Jurkat, Clone E6-1 (cell line): ENCODE results near the gene METTL9.
"Not testable (repeated sequence)": the region's sequence is repeated elsewhere in the genome, so short reads cannot be mapped to it uniquely, and the experiment has no call there.

Experiments
- DNase-seq: peaks from one replicate; pipeline ENCODE4 v3.0.0-alpha.2; 2011; ENCODE audit warnings: low read depth, low spot score
- H3K4me3 ChIP-seq: 2 replicates; pipeline ENCODE4 v1.5.1; 2011; ENCODE audit warnings: mild to moderate bottlenecking, low read length, control low read depth, moderate library complexity

METTL9 gene

DNA sequence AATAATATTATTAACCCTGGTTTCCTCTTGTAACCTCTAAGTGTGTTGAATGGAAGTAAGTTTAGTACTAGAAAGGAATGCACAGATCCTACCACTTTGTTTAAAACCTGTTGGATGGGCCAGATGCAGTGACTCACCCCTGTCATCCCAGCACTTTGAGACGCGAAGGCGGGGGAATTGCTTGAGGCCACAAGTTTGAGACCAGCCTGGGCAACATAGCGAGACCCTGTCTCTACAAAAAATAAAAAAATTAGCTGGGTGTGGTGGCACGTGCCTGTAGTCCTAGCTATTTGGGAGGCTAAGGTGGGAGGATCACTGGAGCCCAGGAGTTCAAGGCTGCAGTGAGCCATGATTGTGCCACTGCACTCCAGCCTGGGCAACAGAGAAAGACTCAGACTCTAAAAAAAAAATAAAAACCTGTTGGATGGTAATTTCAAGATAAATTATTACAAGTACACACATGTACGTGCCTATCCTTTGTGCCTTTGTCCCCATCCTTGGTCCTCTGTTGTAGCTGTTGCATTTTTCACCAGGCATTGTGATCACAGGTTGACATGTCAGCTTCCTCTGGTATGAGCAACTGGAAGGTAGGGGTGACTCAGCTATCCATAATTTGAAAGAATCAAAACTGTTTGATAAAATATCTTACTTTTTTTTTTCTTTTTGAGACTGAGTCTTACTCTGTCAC lies 30.7 kb upstream of the METTL9 start:
- DNase-seq: no peak
- no peak overlapping the region for H3K4me3 ChIP-seq

DNA sequence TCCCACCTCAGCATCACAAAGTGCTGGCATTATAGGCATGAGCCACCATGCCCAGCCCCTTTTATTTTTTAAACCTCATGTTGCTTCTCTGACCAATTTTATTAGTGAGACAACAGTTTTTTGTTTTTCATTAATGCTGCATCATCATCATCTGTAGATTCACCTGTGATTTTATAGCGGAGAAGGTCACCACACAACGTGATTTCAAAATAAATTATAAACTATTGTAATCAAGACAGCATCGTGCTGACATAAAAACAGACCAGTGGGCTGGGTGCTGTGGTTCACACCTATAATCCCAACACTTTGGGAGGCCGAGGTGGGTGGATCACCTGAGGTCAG lies 28.7 kb upstream of the METTL9 start:
- DNase-seq: no peak
- H3K4me3 ChIP-seq: no peak overlapping the region

DNA sequence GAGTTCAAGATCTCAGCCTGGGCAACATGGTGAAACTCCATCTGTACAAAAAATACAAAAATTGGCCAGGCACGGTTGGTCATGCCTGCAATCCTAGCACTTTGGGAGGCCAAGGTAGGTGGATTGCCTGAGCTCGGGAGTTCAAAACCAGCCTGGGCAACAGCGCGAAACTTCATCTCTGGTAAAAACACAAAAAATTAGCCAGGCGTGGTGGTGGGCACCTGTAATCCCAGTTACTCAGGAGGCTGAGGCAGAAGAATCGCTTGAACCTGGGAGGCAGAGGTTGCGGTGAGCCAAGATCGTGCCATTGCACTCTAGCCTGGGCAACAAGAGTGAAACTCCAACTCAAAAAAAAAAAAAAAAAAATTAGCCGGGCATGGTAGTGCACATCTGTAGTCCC lies 25.9 kb upstream of the METTL9 start:
- H3K4me3 ChIP-seq, DNase-seq: not testable (repeated sequence)

DNA sequence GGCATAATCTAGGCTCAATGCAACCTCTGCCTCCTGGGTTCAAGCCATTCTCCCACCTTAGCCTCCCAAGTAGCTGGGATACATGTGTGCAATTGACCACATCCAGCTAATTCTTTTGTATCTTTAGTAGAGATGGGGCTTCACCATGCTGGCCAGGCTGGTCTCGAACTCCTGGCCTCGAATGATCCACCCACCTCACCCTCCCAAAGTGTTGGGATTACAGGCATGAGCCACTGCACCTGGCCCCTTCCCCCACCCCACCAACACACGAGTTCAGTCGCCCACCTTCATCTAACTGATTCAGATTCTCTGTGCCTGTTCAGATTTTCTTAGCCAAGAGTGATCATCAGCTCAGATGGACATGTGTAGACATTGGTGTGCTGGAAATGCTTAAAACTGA lies 25.0 kb upstream of the METTL9 start:
- no peak for DNase-seq
- H3K4me3 ChIP-seq: no peak overlapping the region

DNA sequence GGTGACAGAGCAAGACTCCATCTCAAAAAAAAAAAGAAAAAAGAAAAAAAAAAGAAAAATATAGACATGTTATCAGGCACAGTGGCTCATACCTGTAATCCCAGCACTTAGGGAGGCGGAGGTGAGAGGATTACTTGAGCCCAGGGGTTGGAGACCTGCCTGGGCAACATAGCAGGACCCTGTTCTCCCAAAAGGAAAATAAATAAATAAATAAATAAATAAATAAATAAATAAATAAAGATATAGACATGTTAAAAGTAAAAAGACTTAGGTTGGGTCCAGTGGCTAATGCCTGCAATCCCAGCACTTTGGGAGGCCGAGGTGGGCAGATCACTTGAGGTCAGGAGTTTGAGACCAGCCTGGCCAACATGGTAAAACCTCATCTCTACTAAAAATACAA lies 23.1 kb upstream of the METTL9 start:
- not testable (repeated sequence) for DNase-seq, H3K4me3 ChIP-seq

DNA sequence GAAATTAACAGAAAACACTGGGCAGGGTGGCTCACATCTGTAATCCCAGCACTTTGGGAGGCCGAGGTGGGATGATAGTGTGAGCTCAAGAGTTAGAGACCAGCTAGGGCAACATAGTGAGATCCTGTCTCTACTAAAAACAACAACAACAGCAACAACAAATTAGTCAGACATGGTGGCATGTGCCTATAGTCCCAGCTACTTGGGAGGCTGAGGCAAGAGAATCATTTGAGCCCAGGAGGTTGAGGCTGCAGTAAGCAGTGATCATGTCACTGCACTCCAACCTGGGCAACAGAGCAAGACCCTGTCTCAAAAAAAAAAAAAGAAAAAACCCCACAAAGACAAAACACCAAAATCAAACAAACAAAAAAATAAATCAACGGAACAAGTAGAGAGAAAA lies 21.9 kb upstream of the METTL9 start:
- not testable (repeated sequence) for H3K4me3 ChIP-seq, DNase-seq

DNA sequence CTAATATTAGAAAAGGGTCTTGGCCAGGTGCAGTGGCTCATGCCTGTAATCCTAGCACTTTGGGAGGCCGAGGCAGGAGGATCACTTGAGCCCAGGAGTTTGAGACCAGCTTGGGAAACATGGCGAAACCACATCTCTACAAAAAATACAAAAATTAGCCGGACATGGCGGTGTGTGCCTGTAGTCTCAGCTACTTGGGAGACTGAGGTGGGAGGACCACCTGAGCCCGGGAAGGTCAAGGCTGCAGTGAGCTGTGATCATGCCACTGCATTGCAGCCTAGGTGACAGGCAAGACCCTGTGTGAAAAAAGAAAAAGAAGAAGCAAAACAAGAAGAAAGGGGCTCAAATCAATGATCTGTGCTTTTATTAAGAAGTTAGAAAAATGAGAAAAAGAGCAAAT lies 21.1 kb upstream of the METTL9 start:
- DNase-seq, H3K4me3 ChIP-seq: not testable (repeated sequence)

DNA sequence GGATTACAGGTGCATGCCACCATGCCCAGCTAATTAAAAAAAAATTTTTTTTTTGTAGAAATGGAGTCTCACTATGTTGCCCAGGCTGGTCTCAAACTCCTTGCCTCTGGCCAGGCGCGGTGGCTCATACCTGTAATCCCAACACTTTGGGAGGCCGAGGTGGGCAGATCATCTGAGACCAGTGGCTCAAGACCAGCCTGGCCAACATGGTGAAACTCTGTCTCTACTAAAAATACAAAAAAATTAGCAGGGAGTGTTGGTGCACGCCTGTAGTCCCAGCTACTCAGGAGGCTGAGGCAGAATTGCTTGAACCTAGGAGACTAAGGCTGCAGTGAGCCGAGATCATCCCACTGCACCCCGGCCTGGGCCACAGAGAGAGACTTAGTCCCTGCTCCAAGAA lies 19.2 kb upstream of the METTL9 start:
- not testable (repeated sequence) for H3K4me3 ChIP-seq, DNase-seq

DNA sequence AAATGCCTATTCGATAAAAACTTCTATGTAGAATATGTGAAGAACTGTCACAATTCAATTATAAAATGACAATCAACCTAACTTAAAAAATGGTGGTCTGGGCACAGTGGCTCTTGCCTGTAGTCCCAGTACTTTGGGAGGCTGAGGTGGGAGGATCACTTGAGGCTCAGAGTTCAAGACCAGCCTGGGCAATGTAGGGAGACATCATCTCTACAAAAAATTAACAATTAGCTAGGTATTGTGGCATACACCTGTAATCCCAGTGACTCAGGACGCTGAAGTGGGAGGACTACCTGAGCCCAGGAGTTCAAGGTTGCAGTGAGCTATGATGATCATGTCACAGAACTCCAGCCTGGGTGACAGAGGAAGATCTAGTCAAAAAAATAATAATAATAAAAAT lies 18.6 kb upstream of the METTL9 start:
- H3K4me3 ChIP-seq: no peak overlapping the region
- DNase-seq: no peak

DNA sequence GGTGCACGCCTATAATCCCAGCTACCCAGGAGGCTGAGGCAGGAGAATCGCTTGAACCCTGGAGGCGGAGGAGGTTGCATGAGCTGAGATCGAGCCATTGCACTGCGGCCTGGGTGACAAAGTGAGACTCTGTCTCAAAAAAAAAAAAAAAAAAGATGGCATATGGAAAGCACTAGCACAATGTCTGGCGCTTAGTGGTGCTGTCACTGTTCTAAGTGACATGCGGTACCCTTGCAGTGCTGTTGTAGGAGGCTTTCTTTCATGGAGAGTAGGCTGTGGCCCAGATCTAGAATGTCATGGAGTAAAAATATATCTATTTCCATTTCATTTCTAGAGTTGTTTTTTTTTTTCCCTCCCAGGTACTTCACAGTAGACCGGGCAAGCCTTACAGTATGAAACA lies 14.6 kb upstream of the METTL9 start:
- no peak for DNase-seq
- no peak overlapping the region for H3K4me3 ChIP-seq

DNA sequence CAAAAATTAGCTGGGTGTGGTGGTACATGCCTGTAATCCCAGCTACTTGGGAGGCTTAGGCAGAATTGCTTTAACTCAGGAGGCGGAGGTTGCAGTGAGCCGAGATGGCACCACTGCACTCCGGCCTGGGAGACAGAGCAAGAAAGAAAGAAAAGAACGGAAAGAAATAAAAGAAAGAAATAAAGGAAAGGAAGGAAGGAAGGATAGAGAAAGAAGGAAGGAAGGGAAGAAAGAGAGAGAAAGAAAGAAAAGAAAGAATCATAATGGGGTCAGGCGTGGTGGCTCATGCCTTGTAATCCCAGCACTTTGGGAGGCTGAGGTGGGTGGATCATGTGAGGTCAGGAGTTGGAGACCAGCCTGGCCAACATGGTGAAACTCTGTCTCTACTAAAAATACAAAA lies 10.8 kb upstream of the METTL9 start:
- H3K4me3 ChIP-seq, DNase-seq: not testable (repeated sequence)

DNA sequence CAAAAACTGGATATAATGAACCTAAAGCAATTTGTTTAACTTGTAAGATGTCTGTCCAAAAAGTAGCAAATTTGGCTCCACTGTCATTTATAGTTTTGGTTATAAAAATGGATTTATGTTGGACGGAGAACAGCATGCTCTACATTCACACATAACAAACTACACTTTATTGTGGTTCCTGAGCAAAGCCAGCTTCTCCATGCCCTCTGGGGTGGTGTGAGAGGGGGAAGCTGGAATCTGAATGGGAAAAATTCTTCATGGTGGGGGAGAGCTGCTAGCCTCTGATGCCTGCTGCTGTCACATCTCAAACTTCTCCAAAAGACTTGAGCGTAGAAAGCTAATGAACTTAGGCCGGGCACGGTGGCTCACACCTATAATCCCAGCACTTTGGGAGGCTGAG lies 9.8 kb upstream of the METTL9 start:
- H3K4me3 ChIP-seq: no peak overlapping the region
- no peak for DNase-seq

DNA sequence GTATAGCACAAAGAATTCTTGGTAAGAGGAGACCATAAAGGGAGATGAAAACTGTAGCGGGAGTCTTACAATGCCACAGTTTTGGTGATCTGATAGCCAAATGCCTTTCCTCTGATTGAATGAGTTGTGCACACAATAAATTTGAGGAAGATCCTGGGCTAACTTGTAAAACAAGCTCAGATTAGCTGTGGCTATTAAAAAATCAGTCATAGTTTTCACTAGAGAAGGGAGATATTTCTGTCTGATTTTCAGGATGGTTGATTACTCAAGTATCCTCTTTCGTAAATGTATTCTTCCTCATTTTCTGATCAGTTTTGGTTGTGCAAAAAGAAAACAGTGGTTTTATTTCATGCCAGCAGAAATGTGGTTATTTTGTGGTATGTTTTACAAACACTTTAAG lies 9.1 kb upstream of the METTL9 start:
- H3K4me3 ChIP-seq: no peak overlapping the region
- DNase-seq: no peak

DNA sequence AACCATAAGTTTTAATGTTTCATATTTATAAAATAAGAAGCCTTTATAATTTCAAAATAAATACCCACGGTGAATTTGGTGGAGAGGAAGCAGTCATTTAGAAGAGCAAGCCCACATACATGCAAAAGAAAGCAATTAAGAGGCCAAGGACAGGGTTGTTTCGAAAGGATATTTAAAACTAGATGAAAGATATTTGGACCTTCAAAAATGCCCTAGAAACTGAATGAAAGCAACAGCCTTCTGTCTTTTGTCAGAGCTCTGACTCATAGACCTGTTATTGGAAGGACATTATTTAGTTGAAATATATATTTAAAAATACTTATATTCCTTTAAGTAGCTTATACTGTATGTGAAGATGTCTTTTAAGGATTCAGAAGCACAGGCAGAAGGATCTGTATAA lies 8.6 kb upstream of the METTL9 start:
- no peak for DNase-seq
- no peak overlapping the region for H3K4me3 ChIP-seq

DNA sequence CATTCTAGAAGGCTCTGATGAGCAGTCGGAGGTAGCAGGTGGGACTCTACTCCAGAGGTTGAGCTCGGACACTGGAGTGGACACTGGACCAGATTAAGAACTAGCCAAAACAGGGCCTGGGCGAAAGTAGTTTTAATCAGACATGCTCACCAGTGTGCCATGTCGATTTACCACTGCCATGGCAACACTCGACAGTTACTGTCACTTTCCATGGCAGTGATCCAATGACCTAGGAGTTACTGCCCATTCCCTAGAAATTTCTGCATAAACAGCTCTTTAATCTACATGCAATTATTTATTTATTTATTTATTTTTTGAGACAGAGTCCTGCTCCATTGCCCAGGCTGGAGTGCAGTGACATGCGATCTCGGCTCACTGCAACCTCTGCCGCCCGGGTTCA lies 7.2 kb upstream of the METTL9 start:
- DNase-seq: no peak
- no peak overlapping the region for H3K4me3 ChIP-seq

DNA sequence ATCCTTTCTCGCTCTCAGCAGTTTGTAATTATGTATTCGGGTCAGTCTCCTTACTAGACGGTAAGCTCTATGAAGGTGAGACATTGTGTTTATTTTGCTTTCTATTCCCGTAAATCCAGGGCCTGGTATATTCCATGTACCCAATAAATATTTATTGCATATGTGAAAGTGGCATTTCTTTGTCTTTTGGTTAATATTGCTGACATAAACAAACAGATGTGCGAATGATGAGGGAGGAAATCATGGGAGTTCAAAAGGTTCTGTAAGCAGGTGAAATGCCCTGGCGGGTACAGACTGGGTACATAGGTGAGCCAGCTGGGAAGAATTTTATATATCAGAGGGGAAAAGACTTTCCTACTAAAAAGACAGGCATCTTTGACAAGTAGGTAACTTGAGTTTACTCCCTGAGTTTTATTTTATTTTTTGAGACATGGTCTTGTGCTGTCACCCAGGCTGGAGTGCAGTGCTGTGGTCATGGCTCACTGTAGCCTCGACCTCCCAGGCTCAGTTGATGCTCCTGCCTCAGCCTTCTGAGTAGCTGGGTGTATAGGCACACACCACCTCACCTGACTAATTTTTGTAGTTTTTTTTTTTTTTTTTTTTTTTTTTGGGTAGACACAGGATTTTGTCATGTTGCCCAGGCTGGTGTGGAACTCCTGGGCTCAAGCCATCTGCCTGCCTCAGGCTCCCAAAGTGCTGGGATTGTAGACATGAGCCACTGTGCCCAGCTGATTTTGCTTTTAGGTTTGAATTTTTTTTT lies 5.7 kb upstream of the METTL9 start:
- no peak for DNase-seq
- no peak overlapping the region for H3K4me3 ChIP-seq

DNA sequence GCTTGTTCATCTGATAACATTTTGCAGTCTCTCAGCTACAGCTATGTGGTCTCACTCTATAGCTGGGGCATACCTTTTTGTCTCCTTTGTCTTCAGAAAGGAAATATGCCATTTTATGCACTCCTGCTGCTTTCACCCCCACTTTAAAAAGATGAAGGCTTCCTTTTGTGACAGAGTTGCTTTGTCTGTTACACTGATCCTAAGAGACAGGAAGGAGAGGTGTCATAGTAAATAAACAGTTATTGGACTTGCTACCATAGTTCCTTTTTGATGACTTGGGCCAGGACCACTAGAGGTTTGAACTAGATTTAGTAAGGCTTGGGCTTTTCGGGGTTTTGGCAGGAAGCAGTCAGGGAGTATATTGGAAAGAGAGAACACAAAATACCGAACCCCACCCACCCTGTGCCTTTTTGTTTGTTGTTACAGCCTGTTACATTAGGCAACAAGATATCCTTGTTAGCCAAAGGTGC lies 1.8 kb upstream of the METTL9 start:
- H3K4me3 ChIP-seq: no peak overlapping the region

DNA sequence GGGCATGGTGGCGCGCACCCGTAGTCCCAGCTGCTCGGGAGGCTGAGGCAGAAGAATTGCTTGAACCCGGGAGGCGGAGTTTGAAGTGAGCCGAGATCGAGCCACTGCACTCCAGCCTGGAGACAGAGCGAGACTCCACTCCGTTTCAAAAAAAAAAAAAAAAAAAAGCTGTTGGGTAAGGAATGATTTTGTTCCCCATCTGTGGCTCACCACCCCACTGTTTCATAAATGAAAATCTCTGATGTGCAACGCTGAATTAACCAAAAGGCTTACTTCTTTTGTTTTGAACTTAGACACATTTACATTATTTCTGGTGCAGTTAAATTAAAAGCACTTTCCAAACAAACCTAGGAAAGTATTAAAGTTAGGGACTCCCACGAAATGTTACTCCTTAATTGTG lies 1.2 kb upstream of the METTL9 start:
- DNase-seq: no peak
- peak overlapping the region; percentile 91 for H3K4me3 ChIP-seq

More for the DNA sequence above, 1.8 kb upstream of the METTL9 start:
- no peak for DNase-seq

DNA sequence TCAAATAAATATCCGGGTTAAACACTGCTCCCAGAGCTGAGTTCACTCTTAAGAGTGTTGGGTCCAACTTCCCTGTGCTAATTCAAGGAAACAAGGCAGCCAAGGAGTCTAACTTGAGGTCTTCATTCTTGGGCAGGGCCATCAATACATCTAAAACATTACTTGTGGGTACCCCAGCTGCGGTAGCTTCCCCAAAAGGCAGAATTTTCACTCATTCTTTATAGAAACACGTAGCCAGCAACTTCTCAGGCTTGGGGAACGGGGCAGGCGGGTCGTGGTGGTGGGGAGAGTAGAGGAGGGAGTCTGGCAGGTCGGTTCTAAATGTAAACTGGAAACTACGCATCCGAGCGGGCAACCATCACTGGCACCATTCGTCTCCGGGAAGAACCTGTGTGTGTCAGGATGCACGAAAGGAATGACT lies 666 bp upstream of the METTL9 start:
- DNase-seq: no peak
- peak overlapping the region; percentile 91 for H3K4me3 ChIP-seq

DNA sequence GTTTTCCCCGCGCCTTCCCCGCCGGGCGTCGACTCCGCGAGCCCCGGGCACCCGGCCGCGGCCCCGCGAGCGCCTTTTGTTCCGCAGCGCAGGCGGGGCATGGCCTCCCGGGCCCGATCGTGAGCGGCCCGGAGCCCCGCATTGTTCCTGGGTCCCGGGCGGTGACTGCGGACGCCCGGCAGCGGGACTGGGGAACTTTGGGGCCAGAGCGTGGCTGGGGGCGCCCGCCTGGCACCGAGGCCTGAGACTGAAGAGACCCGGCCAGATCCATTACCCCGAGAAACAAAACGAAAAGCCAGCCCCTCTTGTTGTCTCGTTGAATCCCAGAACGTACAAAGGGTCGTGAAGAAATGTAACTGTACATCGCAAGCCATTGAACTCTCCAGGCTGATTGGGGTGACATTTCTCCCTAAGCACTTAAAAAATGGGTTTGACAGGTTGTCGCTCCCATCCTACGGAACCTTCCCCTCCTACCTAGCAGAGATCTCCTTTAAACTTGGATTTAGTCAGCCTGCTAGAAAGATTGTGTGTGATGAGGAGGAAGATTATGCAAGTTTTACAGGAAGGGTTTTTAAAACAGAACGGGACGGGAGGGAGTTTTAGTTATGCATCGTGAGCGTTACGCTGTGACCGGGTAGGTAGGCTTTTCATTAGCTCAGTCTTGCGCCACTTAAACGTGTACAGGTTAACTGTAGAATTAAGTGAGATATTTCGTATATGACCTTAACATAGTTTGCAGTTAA lies 825 bp downstream of the METTL9 start:
- peak overlapping the region; percentile 91 for H3K4me3 ChIP-seq
- DNase-seq: no peak
